Endothelial cell of umbilical vein (primary cell): Measurements from ENCODE around the gene FHIT. TPM values are rescaled to one million over a fixed set of nuclear protein-coding genes. Genes with fewer than 3 reads are reported as not detected.

Experiments
- BruUV-seq: library from RNA; stranded (reverse); fragments of 400-500 nt; replicated peaks from 2 replicates; lab custom pipeline; 2021; lab: Mats Ljungman, UMichigan
- CTCF ChIA-PET: fragments of 300-600, 350-600 bp; sonication (Branson Sonifier 250); formaldehyde crosslinking; loops from one replicate; lab custom pipeline; 2021; ENCODE audit warnings: antibody characterized with exemption, inconsistent platforms; lab: Charles Lee
- POLR2A ChIA-PET: fragments of 300-600, 350-600 bp; sonication (Branson Sonifier 250); formaldehyde crosslinking; loops from one replicate; lab custom pipeline; 2021; ENCODE audit warnings: antibody characterized with exemption, inconsistent platforms; lab: Charles Lee
- DNase-seq: peaks from one replicate; pipeline ENCODE4 v3.0.0-alpha.2; 2011; ENCODE audit warnings: low read depth, low spot score
- FAIRE-seq: peaks from 2 replicates; lab custom pipeline; 2011; peaks lifted over from hg19 to GRCh38; lab: Jason Lieb, UNC
- H2AFZ ChIP-seq: 2 replicates; pipeline ENCODE4 v1.6.0; 2012; ENCODE audit warnings: low read depth, low read length, control low read depth, inconsistent platforms
- H3K27ac ChIP-seq: 2 replicates; pipeline ENCODE4 v1.5.1; 2011; ENCODE audit warnings: low read depth, mild to moderate bottlenecking, control low read depth, low read length, moderate library complexity; ENCODE audit not compliant: insufficient read depth
- H3K27me3 ChIP-seq, 2 experiments: 2 replicates each; pipeline versions ENCODE4 v1.6.0 to v1.6.1; 2011; ENCODE audit warnings: low read length in 2 of 2, mixed read lengths in 1 of 2; ENCODE audit not compliant: control insufficient read depth in 2 of 2, insufficient read depth in 2 of 2
- H3K36me3 ChIP-seq, 2 experiments: 2 replicates in 1 of 2; 3 replicates in 1 of 2; pipeline ENCODE4 v1.5.1; 2011; ENCODE audit warnings: low read length in 2 of 2, mild to moderate bottlenecking in 1 of 2, moderate library complexity in 1 of 2; ENCODE audit not compliant: control insufficient read depth in 2 of 2, insufficient read depth in 2 of 2; ENCODE audit errors: extremely low read depth in 1 of 2
- H3K4me1 ChIP-seq: 3 replicates; pipeline ENCODE4 v1.5.1; 2011; ENCODE audit warnings: mild to moderate bottlenecking, low read length; ENCODE audit not compliant: control insufficient read depth, insufficient read depth; ENCODE audit errors: extremely low read depth
- H3K4me2 ChIP-seq: 2 replicates; pipeline ENCODE4 v1.6.1; 2011; ENCODE audit warnings: low read length, control low read depth, mixed read lengths; ENCODE audit not compliant: insufficient read depth
- H3K4me3 ChIP-seq, 3 experiments: fragments of 200-600 bp in 1 of 3; sonication (generic), shearing (Covaris generic) in 1 of 3; replicated peaks in 1 of 3; 2 replicates each; pipeline ENCODE4 v1.5.1; 2011 to 2016; ENCODE audit warnings: control low read depth in 3 of 3, low read length in 3 of 3, mild to moderate bottlenecking in 2 of 3, inconsistent platforms in 1 of 3, low read depth in 1 of 3, moderate library complexity in 1 of 3; ENCODE audit not compliant: insufficient read depth in 1 of 3
- H3K79me2 ChIP-seq: 2 replicates; pipeline ENCODE4 v1.6.0; 2012; ENCODE audit warnings: low read length, inconsistent platforms; ENCODE audit not compliant: control insufficient read depth, insufficient read depth
- H3K9ac ChIP-seq: replicated peaks from 2 replicates; pipeline ENCODE3; 2011; ENCODE audit warnings: low read length, control low read depth; ENCODE audit not compliant: insufficient read depth; ENCODE audit errors: extremely low read depth
- H3K9me1 ChIP-seq: replicated peaks from 3 replicates; pipeline ENCODE4 v1.6.0; 2011; ENCODE audit warnings: mild to moderate bottlenecking, low read length; ENCODE audit not compliant: control insufficient read depth, insufficient read depth; ENCODE audit errors: extremely low read depth
- H3K9me3 ChIP-seq: replicated peaks from 2 replicates; pipeline ENCODE4 v1.5.1; 2012; ENCODE audit warnings: low read length, inconsistent platforms; ENCODE audit not compliant: control insufficient read depth, insufficient read depth
- H4K20me1 ChIP-seq: replicated peaks from 2 replicates; pipeline ENCODE3; 2011; ENCODE audit warnings: mild to moderate bottlenecking, low read length; ENCODE audit not compliant: control insufficient read depth, insufficient read depth; ENCODE audit errors: extremely low read depth
- EZH2 ChIP-seq: IDR thresholded peaks from 2 replicates; pipeline ENCODE4 v1.6.1; 2012; ENCODE audit warnings: borderline replicate concordance, low read depth, mild to moderate bottlenecking, moderate library complexity, low read length, inconsistent platforms; ENCODE audit not compliant: severe bottlenecking
- FOS ChIP-seq: IDR thresholded peaks from 2 replicates; pipeline ENCODE4 v1.6.1; 2011; ENCODE audit warnings: mild to moderate bottlenecking, low read length, moderate library complexity, borderline replicate concordance; ENCODE audit not compliant: insufficient read depth
- POLR2A ChIP-seq: IDR thresholded peaks from 2 replicates; pipeline ENCODE4 v1.6.1; 2012; ENCODE audit warnings: low read depth, mild to moderate bottlenecking, control low read depth, low read length
- POLR2AphosphoS5 ChIP-seq: IDR thresholded peaks from 2 replicates; pipeline ENCODE4 v1.6.1; 2012; ENCODE audit warnings: low read depth, mild to moderate bottlenecking, control low read depth, low read length, moderate library complexity; ENCODE audit not compliant: insufficient read depth
- dilution Hi-C: fragments of 300-500 bp; cut with MboI; formaldehyde crosslinking; loops from one replicate; pipeline ENCODE4 v1.15.0; 2019; ENCODE audit warnings: low sequenced_read_pairs; ENCODE audit not compliant: extremely low pct_ligation_motif_present
- intact Hi-C: fragments of 100-400 bp; cut with micrococcal nuclease; formaldehyde crosslinking; loops from one replicate; pipeline ENCODE4 v1.10.0; 2022
- polyA plus RNA-seq, 4 experiments: library from polyadenylated mRNA; depleted of rRNA in 3 of 4; stranded (reverse) in 3 of 4; unstranded in 1 of 4; fragments of >200 nt; gene quantifications; 2 replicates each; pipeline versions ENCODE4 v1.2.1 to v1.2.3, GENCODE V29; 2011 to 2012; ENCODE audit warnings: missing spikeins in 1 of 4
- total RNA-seq: library from RNA; stranded (reverse); gene quantifications from 2 replicates; pipeline ENCODE4 v1.2.3, GENCODE V29; 2021
- TF ChIP-seq, protein P1 (sequence below), 2 donors: IDR thresholded peaks; 1 replicate in 1 of 2; 2 replicates in 1 of 2; pipeline ENCODE4 v1.5.1; 2011; ENCODE audit warnings: low read length in 2 of 2, mild to moderate bottlenecking in 2 of 2, moderate library complexity in 2 of 2, control low read depth in 1 of 2, inconsistent platforms in 1 of 2, low read depth in 1 of 2; ENCODE audit not compliant: insufficient read depth in 1 of 2; ENCODE audit errors: extremely low read depth in 1 of 2

FHIT gene
- total and polyA plus RNA-seq, 2 donors (not counting 3 experiments of a cell fraction or from before 2014, with no cell fraction given) = 0.47 to 2.2 TPM

DNA sequence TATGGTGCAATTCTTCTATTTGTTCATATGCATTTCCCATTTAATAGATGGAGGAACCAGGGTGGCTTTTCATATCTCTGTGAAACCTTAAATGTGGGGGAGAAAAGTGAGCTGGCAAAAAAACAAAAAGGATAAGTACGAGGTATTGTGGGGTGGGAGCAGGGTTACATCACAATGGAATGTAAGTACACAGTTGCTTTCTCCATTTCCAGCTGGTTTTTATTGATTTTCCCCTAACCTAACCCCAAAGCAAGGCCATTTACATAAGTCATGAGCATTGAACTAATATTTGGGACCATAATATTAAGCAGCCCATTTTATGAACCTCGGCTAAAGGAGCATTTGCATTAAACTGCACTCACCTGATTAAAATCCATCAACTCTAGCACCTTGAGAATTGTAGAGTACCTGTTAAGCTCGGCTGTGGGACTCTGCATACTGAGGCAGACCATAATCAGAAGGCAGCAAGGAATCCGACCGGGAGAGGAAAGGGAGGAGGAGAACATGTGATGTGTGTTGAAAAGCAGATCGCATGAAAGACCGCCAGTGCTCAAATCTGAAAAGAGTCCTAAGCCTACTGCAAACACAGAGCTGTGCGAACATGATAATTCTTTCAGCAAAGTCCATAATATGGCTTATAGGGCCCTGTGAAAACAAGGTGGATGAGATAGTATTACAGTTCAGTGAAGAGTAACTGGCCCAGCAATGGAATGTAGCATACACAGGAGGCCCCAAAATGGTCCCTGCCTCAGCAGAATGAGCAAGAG is 513.4 kb downstream of the FHIT start:
- POLR2A ChIA-PET = no interaction called here
- intact Hi-C loops = no loop called here
- Histone ChIP-seq H3K4me3 (no peak overlapping the region), H3K27me3 (no peaks in the 10 kb centered on the region), H3K36me3 (no peaks in the 10 kb centered on the region), H3K9me3 (no peaks in the 10 kb centered on the region), H2AFZ (no peak overlapping the region), H3K4me1 (no peaks in the 10 kb centered on the region), H3K9ac (no peak overlapping the region), H3K4me2 (no peak overlapping the region), H4K20me1 (no peaks in the 10 kb centered on the region), H3K79me2 (no peaks in the 10 kb centered on the region), H3K9me1 (no peaks in the 10 kb centered on the region), H3K27ac (no peak overlapping the region)
- no TSS peak for BruUV-seq
- CTCF ChIA-PET = no interaction called here
- TF ChIP-seq, protein P1, sequence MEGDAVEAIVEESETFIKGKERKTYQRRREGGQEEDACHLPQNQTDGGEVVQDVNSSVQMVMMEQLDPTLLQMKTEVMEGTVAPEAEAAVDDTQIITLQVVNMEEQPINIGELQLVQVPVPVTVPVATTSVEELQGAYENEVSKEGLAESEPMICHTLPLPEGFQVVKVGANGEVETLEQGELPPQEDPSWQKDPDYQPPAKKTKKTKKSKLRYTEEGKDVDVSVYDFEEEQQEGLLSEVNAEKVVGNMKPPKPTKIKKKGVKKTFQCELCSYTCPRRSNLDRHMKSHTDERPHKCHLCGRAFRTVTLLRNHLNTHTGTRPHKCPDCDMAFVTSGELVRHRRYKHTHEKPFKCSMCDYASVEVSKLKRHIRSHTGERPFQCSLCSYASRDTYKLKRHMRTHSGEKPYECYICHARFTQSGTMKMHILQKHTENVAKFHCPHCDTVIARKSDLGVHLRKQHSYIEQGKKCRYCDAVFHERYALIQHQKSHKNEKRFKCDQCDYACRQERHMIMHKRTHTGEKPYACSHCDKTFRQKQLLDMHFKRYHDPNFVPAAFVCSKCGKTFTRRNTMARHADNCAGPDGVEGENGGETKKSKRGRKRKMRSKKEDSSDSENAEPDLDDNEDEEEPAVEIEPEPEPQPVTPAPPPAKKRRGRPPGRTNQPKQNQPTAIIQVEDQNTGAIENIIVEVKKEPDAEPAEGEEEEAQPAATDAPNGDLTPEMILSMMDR (IDR thresholded peaks at IDR 0.05; ENCODE audit: extremely low read depth in 1 of 2, insufficient read depth in 1 of 2, low read depth in 1 of 2, low read length in 2 of 2) = no peak
- TF ChIP-seq FOS = no peak
- no peak for TF ChIP-seq POLR2AphosphoS5
- no peak for TF ChIP-seq POLR2A
- TF ChIP-seq EZH2 = no peak
- dilution Hi-C loops = no loop called here
- no peak for DNase-seq
- no peak for FAIRE-seq
